Non-pigmented ciliary epithelial cell (primary cell): ENCODE measurements around the gene RPL31.
"Not testable (repeated sequence)": the region's sequence is repeated elsewhere in the genome, so short reads cannot be mapped to it uniquely, and the experiment has no call there.

Source experiments
- DNase-seq: peaks from one replicate; pipeline ENCODE4 v3.0.0-alpha.2; 2010; ENCODE audit warnings: low read depth

RPL31 gene

GRCh38 chr2:101027852-101028251 is 25.8 kb downstream of the RPL31 start:
- no peak for DNase-seq

DNA sequence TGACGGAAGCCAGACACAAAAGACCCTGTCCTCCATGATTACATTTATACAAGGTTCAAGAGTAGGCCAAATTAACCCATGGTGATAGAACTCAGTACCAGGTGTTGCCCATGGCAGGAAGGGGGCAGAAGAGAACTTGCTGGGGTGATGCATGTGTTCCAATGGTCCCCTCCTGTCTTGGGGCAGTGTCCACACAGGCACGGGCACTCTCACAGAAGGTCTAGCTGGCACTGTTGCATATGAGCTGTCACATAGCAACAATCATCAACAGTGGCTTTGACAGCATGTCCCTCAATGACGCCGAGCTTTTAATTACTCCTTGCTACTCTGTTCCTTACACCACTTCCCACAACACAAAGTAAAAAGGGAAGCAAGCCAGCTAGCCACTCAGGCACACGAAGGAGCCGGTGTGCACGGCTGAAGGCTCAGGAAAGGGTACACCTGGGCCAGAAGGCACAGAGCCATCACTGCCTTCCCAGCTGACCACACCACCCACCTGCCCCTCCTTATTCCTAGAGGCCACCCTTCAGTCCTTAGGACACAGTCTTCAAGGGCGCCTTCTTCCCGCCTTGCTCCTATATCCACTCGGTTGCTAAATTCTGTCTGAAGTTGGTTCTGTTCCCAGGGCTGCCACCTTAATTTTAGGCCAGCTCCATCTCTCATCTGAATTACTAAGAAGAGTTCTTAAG is 28.9 kb downstream of the RPL31 start:
- DNase-seq: no peak

DNA sequence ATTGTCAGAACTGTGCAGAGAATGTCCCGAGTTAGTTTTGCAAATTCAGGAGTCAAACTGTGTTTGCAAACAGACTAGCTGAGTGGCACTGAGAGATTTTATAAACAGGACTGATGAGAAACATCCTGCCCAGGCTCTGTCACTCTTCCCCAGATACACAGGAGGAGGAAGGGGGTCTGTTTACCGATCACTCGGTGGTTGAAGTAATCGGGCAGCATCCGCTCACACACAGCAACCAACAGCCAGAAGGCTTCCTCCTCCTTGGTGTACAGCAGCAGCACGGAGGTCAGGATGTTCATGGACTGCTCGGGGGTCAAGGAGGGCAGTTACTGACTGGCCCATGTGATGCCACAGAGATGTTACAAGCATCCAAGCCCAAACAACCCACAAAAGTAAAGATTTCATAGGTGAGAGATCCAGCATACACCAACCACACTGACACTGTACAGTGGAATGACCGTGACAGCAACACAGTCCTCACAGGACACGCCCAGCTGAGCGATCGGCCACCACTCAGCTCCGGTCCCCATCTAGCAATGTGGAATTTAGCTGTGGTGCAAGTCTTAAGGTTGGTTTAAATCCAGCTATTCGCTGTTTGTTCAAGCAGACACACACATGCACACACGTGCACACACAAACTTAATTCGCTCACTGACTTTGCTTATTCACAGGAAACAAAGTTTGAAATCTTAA is 30.1 kb downstream of the RPL31 start:
- DNase-seq: no peak

DNA sequence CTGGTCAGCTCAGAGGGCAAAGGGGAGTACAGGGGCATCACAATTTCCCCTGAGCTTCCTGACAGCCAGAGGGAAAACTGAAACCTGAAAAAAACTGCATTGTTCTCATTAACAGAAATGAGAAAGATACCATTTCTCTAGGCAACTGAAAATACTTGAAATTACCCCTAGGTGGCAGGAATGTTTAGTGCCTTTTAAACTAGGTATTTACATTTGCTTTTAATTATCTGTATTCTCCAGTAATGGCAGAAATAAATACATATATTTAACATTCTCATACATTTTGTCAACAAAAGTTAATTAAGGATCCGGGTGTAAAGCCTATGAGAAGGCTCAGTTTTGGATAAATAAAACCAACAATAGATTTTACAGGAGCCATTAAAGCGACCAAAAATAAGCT is 34.5 kb downstream of the RPL31 start:
- DNase-seq: no peak

DNA sequence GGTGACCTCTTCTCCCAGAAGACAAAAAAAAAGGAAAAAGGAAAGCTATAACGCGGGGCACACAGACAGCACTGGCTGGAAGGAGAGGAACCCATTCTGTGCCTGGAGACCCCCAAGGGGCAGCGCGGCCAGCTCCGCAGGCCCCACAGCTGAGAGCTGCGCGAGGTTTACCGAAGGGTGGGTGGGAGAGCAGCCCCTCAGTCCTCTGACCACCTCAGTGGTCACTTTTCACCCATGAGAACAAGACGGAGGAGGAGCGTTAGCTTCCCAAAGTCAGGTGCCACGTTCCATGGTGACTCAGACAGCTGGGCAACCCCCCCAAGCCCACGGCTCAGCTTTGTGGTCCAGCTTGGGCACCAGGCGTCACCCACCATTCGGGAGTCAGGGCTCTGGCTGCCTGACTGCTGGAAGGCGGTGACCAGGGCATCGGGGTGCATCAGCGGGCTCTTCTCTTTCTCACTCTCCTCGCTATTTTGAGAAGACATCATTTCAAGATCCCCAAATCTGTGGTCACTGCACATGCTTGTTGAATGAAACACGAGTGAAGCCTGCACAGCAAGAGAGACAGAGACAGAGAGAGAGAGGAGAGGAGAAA is 35.2 kb downstream of the RPL31 start:
- DNase-seq: no peak

DNA sequence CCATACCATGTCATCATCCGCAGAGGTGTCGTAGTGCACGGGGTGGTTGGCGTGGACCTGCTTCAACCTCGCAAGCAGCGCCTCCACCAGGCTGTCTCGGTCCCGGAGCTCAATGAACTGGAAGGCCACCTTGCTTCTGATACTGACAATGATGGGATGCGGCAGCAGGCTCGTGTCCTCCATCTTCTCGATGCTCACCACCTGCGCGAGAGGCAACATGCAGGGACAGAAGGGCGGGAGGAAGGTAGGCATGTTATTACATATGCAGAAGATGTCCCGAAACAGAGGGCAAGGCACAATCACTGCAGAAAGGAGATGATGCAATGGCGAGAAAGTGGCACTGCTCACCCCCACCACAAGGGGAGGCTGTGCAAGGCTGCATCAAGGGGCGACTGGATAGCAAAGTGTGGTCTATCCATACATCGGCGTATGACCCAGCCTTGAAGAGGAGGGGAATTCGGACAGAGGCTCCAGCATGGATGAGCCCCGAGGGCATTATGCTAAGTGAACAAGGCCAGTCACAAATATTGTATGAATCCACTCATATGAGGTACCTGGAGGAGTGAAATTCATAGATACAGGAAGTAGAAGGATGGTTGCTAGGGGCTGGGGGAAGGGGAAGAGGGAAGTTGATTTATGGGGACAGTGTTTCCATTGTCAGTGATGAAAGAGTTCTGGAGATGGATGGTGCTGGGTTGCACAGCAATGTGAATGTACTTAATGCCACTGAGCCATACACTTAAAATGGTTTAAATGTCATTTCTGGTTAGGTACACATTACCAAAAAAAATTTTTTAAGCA is 36.6 kb downstream of the RPL31 start:
- no peak for DNase-seq

DNA sequence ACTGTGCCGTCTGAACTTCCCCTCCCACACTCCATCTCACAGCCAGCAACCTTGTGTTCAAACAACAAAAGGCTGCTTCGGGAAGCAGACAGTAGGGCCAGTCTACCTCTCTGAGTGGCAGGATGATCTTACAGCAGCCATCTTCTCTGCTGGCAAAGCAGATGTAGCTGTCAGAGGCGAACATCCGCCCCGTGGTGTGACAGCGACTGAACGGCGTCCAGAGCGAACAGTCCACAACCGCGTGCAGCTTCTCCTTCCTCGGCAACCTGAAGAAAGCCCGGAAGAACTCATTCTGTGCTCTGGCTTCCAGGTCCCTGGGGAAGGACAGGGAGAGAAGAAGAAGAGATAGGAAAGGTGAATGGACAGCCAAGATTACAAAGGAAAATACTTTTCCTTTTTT is 38.0 kb downstream of the RPL31 start:
- DNase-seq: no peak

GRCh38 chr2:101040761-101041160 is 38.7 kb downstream of the RPL31 start:
- no peak for DNase-seq

- DNase-seq: no peak
Observed at GRCh38 chr2:101041413-101041812, 39.3 kb downstream of the RPL31 start.

DNA sequence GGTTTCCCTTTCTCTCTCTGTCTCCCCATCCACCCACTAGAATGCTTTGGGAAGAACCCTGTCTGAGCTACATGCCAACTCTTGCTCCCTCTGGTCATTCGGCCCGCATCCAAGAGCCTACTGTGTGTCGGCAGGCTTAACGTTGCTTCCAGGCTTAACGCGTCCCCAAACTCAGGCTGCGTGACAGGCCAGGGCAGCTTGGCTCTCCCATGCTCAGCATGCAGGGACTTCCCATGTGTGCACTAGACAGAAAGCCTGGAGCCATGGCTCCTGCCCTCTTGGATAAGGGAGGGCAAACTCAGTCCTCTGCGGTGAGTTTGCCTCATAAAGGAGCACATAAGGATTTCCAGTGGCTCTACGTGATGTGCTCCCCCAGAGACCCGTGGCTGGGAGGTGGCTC is 43.2 kb downstream of the RPL31 start:
- DNase-seq: no peak

GRCh38 chr2:101047075-101047766 is 45.1 kb downstream of the RPL31 start:
- DNase-seq: no peak

- no peak for DNase-seq
Observed at GRCh38 chr2:101047774-101048173, 45.7 kb downstream of the RPL31 start.

GRCh38 chr2:101048756-101049155 is 46.7 kb downstream of the RPL31 start:
- DNase-seq: no peak

- not testable (repeated sequence) for DNase-seq
Observed at GRCh38 chr2:101050886-101051285, 48.8 kb downstream of the RPL31 start.

DNA sequence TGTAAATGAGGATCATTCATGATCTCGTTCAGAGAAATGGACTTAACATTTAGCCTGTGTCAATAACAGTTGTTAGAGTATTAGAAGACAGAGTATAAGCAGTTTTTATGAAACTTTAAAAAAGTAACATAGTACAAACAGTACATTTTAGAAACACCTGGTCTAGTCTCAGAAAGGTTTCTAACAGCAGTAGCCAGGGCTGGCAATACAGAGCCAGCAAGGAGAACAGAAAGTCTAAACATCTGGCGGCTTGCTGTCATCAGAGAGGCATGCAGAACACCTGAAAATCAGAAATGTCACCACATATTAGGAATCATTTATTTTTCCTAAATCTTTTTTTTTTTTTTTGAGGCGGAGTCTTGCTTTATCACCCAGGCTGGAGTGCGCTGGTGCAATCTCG is 50.1 kb downstream of the RPL31 start:
- DNase-seq: no peak

- no peak for DNase-seq
Observed at GRCh38 chr2:101053117-101053516, 51.0 kb downstream of the RPL31 start.
